Keratinocyte (primary cell): ENCODE measurements around the gene ALS2.

Experiments used
- EZH2 ChIP-seq: IDR thresholded peaks from one replicate; pipeline ENCODE4 v1.6.1; 2012; ENCODE audit warnings: inconsistent platforms, mild to moderate bottlenecking, low read length, moderate library complexity
- TF ChIP-seq, protein P1 (sequence below), 3 experiments: IDR thresholded peaks in 1 of 3; conservative IDR thresholded peaks in 1 of 3; optimal IDR thresholded peaks in 1 of 3; 2 replicates in 2 of 3; 3 replicates in 1 of 3; pipeline versions ENCODE3 to v1.5.1; 2011; ENCODE audit warnings: low read length in 3 of 3, mild to moderate bottlenecking in 3 of 3, moderate library complexity in 2 of 3, control low read depth in 1 of 3, inconsistent platforms in 1 of 3; ENCODE audit not compliant: insufficient read depth in 2 of 3; ENCODE audit errors: extremely low read depth in 1 of 3

DNA sequence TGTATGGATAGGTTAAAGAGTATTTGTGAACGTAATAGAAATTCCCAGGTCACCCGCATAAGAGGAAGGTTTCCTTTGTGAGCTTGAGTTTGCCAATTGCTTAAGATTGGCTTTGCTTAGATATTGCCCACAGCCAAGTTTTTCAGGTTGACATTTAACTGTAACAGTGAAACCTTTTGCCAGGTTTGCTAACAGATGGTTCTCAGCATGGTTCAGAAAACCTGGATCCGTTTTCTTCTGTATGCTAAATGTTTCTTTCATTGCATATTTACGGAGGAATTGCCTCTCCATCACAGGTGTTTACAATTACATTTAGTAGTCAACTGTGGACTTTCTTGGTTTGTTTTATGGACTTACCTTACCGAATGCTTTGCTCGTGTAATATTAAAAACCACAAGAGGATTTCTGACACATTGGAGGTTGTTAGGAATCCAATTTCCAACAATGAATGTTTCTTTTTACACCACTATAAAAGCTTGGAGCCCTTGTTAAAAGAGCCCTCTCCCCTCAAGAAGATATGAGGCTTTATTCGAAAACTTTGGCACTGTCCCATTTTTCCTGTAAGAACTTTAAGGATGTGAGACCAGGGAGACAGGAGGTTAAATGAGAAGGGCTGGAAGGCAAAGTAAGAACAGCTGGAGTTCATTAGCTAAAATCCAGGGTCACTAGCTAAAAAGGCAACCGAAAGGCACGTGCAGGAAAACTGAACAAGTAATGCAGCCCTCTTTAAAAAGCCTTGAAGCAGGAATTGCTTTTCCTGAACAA is 33.4 kb upstream of the ALS2 start:
- TF ChIP-seq EZH2, result no peak
- TF ChIP-seq, protein P1, sequence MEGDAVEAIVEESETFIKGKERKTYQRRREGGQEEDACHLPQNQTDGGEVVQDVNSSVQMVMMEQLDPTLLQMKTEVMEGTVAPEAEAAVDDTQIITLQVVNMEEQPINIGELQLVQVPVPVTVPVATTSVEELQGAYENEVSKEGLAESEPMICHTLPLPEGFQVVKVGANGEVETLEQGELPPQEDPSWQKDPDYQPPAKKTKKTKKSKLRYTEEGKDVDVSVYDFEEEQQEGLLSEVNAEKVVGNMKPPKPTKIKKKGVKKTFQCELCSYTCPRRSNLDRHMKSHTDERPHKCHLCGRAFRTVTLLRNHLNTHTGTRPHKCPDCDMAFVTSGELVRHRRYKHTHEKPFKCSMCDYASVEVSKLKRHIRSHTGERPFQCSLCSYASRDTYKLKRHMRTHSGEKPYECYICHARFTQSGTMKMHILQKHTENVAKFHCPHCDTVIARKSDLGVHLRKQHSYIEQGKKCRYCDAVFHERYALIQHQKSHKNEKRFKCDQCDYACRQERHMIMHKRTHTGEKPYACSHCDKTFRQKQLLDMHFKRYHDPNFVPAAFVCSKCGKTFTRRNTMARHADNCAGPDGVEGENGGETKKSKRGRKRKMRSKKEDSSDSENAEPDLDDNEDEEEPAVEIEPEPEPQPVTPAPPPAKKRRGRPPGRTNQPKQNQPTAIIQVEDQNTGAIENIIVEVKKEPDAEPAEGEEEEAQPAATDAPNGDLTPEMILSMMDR (optimal IDR thresholded peaks at IDR 0.05 in 1 of 3, IDR thresholded peaks at IDR 0.05 in 1 of 3, conservative IDR thresholded peaks at IDR 0.05 in 1 of 3; ENCODE audit: extremely low read depth in 1 of 3, insufficient read depth in 2 of 3, low read length in 3 of 3), result no peak
